Activated T-helper 17 cell treated with anti-CD3 and anti-CD28 coated beads, Interleukin-2, amount 50 U/mL, for 72 hours (primary cell): Measurements from ENCODE around the gene PAGE2B. TPM values are rescaled to one million over a fixed set of nuclear protein-coding genes. Genes with fewer than 3 reads are reported as not detected.

Experiments used
- ATAC-seq: fragments of 150-1000 bp; cut with Tn5 transposase; replicated peaks from 2 replicates; pipeline ENCODE4 v1.10.0; 2021; ENCODE audit warnings: mild to moderate bottlenecking, moderate library complexity
- H3K27ac Mint-ChIP-seq: one replicate; pipeline ENCODE4 v1.8.0; 2022; ENCODE audit warnings: mixed read lengths
- H3K27me3 Mint-ChIP-seq: one replicate; pipeline ENCODE4 v1.8.0; 2022; ENCODE audit warnings: mixed read lengths
- H3K36me3 Mint-ChIP-seq: one replicate; pipeline ENCODE4 v1.8.0; 2022; ENCODE audit warnings: low read depth, mild to moderate bottlenecking, mixed read lengths
- H3K4me1 Mint-ChIP-seq: one replicate; pipeline ENCODE4 v1.8.0; 2022; ENCODE audit warnings: mixed read lengths
- H3K4me3 Mint-ChIP-seq: one replicate; pipeline ENCODE4 v1.8.0; 2022; ENCODE audit warnings: mild to moderate bottlenecking, mixed read lengths
- H3K9me3 Mint-ChIP-seq: one replicate; pipeline ENCODE4 v1.8.0; 2022; ENCODE audit warnings: mixed read lengths
- total RNA-seq, 2 donors: library from RNA; stranded (reverse); gene quantifications; one replicate each; pipeline ENCODE4 v1.2.3, GENCODE V29; 2022

The PAGE2B gene
- total RNA-seq, 2 donors from 2014 or later: 1.1 to 4.7 TPM

DNA sequence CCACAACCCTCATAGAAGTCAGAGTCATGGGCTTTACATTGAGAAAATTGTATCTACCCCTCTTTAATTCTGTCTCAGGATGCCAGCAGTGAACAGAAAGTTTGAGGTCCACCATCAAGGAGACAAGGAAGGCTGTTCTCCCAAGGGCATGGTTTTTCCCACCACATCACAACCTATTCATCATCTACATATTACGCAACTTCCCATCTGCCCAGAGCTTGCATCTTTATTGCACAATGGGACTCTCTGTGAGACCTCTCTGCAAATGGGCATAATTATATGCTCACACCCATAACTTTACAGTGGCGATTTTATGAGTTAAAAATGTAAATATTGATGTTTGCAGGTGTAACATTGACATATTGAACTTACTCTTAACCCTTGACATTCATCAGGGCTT is 52.9 kb downstream of the PAGE2B start:
- H3K4me3 Mint-ChIP-seq: no peak overlapping the region
- H3K4me1 Mint-ChIP-seq: no peaks in the 10 kb centered on the region
- H3K27ac Mint-ChIP-seq: no peak overlapping the region
- H3K36me3 Mint-ChIP-seq: no peaks in the 10 kb centered on the region
- H3K9me3 Mint-ChIP-seq: no peaks in the 10 kb centered on the region
- no peaks in the 10 kb centered on the region for H3K27me3 Mint-ChIP-seq
- ATAC-seq: no peak

Other genes starting within 250 kb of the PAGE2B start
- 1 to 10 TPM; 2.3 to 7.0 TPM for gene TRO, start 154.2 kb upstream of the PAGE2B start, total RNA-seq
- under 1 TPM; 0.42 to 0.50 TPM for gene PFKFB1, start 80.8 kb upstream of the PAGE2B start, total RNA-seq
- 10 to 100 TPM; 25.3 to 33.3 TPM for gene APEX2, start 74.7 kb upstream of the PAGE2B start, total RNA-seq
- gene ALAS2, start 44.1 kb upstream of the PAGE2B start, total RNA-seq: not detected
- not detected for gene PAGE2, start 14.0 kb downstream of the PAGE2B start, total RNA-seq
- 1 to 10 TPM in 1 of 2 donors, not detected in 1; 1.1 TPM for gene PAGE5, start 145.3 kb downstream of the PAGE2B start, total RNA-seq
- gene PAGE3, start 189.9 kb downstream of the PAGE2B start, total RNA-seq: not detected